Measurements from ENCODE around the gene PTPN9. TPM values are rescaled to one million over a fixed set of nuclear protein-coding genes. Genes with fewer than 3 reads are reported as not detected.
"Not testable (repeated sequence)": the region's sequence is repeated elsewhere in the genome, so short reads cannot be mapped to it uniquely, and the experiment has no call there.

The PTPN9 gene
- total and polyA plus RNA-seq, 2 donors (not counting 1 experiment from before 2014, with no cell fraction given), result 11.8 to 15.5 TPM

DNA sequence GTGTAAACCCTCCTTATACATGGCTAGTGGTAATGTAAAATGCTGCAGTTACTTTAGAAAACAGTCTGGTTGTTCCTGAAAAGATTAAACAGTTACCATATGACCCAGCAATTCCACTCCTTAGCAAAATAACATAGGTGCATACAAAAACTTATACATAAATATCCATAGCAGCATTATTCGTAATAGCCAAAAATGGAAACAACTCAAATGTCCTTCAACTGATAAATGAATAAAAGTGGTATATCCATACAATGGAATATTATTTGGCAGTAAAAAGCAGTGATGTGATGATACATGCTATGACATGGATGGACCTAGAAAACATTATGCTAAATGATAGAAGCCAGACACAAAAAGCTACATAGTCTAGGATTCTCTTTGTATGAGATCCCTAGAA lies 96.0 kb downstream of the PTPN9 start:
- H3K79me2 ChIP-seq (ENCODE audit: control insufficient read depth, insufficient read depth, low read length), result no peaks in the 10 kb centered on the region
- Mint-ChIP-seq H3K4me3 (no peak overlapping the region), H3K9me3 (ENCODE audit: insufficient read depth) (no peaks in the 10 kb centered on the region), H3K4me1 (no peaks in the 10 kb centered on the region), H3K27me3 (no peaks in the 10 kb centered on the region), H3K27ac (no peak overlapping the region)
- peaks cover 4 to 13% of the 10 kb centered on the region in 2 experiments for H3K36me3 ChIP-seq (replicated peaks in 1 of 2; ENCODE audit: control extremely low read depth in 1 of 2, control insufficient read depth in 1 of 2, extremely low read depth in 1 of 2, insufficient read depth in 2 of 2, low read length in 1 of 2)
- intact Hi-C loops (cut with micrococcal nuclease), result no loop called here
- no peak for DNase-seq
- no peaks in the 10 kb centered on the region for H4K20me1 ChIP-seq (ENCODE audit: control insufficient read depth, insufficient read depth, low read length, poor library complexity, severe bottlenecking)
- H3K27ac ChIP-seq (ENCODE audit: low read length in 2 of 2), result no peak overlapping the region
- CTCF ChIA-PET, result interaction anchor here (0.6 kb wide), 1 partner anchor 87 kb away, joined by 3 read pairs; no protein-coding TSS in a partner anchor
- H2AFZ ChIP-seq (ENCODE audit: insufficient read depth, low read depth, low read length, poor library complexity, severe bottlenecking), result no peak overlapping the region
- no peak overlapping the region for H3K4me3 ChIP-seq (ENCODE audit: control extremely low read depth in 1 of 5, extremely low read depth in 1 of 5, insufficient read depth in 1 of 5, low read depth in 2 of 5, low read length in 4 of 5)
- H3K4me2 ChIP-seq (replicated peaks; ENCODE audit: low read depth, low read length, poor library complexity, severe bottlenecking), result no peak overlapping the region
- TF ChIP-seq, protein P1, sequence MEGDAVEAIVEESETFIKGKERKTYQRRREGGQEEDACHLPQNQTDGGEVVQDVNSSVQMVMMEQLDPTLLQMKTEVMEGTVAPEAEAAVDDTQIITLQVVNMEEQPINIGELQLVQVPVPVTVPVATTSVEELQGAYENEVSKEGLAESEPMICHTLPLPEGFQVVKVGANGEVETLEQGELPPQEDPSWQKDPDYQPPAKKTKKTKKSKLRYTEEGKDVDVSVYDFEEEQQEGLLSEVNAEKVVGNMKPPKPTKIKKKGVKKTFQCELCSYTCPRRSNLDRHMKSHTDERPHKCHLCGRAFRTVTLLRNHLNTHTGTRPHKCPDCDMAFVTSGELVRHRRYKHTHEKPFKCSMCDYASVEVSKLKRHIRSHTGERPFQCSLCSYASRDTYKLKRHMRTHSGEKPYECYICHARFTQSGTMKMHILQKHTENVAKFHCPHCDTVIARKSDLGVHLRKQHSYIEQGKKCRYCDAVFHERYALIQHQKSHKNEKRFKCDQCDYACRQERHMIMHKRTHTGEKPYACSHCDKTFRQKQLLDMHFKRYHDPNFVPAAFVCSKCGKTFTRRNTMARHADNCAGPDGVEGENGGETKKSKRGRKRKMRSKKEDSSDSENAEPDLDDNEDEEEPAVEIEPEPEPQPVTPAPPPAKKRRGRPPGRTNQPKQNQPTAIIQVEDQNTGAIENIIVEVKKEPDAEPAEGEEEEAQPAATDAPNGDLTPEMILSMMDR (IDR thresholded peaks at IDR 0.05), result no peak
- TF ChIP-seq EZH2 (IDR thresholded peaks at IDR 0.05; ENCODE audit: borderline replicate concordance, insufficient read depth, low read depth, low read length, poor library complexity, severe bottlenecking), result no peak
- H3K27me3 ChIP-seq (replicated peaks in 1 of 4; ENCODE audit: control extremely low read depth in 1 of 4, control insufficient read depth in 3 of 4, insufficient read depth in 4 of 4, low read length in 3 of 4), result no peaks in the 10 kb centered on the region
- WGBS (ENCODE audit: insufficient coverage), result no CpG with 5 or more reads among the region's 1 CpG
- POLR2A ChIA-PET, result no interaction called here
- H3K9ac ChIP-seq (ENCODE audit: low read length), result no peak overlapping the region
- ATAC-seq (ENCODE audit: low read depth), result no peak
- no peaks in the 10 kb centered on the region for H3K9me3 ChIP-seq (ENCODE audit: control extremely low read depth in 1 of 3, control insufficient read depth in 2 of 3, insufficient read depth in 1 of 3, low read length in 2 of 3)
- no peaks in the 10 kb centered on the region for H3K4me1 ChIP-seq (ENCODE audit: control insufficient read depth in 2 of 2, insufficient read depth in 2 of 2, low read length in 2 of 2)

DNA sequence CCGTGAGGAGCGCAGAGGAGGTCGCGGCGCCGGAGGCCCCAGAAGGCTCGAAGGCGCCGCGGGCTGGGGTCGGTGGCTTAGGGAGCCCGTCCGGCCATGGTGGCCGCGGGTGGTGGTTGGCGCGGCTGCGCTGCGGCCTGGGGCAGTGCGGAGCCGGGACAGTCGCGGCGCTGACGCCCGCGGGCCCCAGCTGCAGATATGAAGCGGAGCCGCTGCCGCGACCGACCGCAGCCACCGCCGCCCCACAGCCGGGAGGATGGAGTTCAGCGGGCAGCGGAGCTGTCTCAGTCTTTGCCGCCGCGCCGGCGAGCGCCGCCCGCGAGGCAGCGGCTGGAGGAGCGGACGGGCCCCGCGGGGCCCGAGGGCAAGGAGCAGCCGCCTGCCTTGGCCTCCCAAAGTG lies 98.7 kb downstream of the PTPN9 start:
- H3K4me3 ChIP-seq (ENCODE audit: control extremely low read depth in 1 of 5, extremely low read depth in 1 of 5, insufficient read depth in 1 of 5, low read depth in 2 of 5, low read length in 4 of 5); H3K27me3 ChIP-seq (replicated peaks in 1 of 4; ENCODE audit: control extremely low read depth in 1 of 4, control insufficient read depth in 3 of 4, insufficient read depth in 4 of 4, low read length in 3 of 4); H3K79me2 ChIP-seq (ENCODE audit: control insufficient read depth, insufficient read depth, low read length); H3K9me3 ChIP-seq (ENCODE audit: control extremely low read depth in 1 of 3, control insufficient read depth in 2 of 3, insufficient read depth in 1 of 3, low read length in 2 of 3); H3K27me3 Mint-ChIP-seq; H3K4me1 ChIP-seq (ENCODE audit: control insufficient read depth in 2 of 2, insufficient read depth in 2 of 2, low read length in 2 of 2); H3K4me2 ChIP-seq (replicated peaks; ENCODE audit: low read depth, low read length, poor library complexity, severe bottlenecking); ATAC-seq (ENCODE audit: low read depth); H3K9ac ChIP-seq (ENCODE audit: low read length); H3K4me3 Mint-ChIP-seq; DNase-seq; CTCF ChIA-PET; H3K9me3 Mint-ChIP-seq (ENCODE audit: insufficient read depth); H2AFZ ChIP-seq (ENCODE audit: insufficient read depth, low read depth, low read length, poor library complexity, severe bottlenecking); H3K27ac ChIP-seq (ENCODE audit: low read length in 2 of 2); H4K20me1 ChIP-seq (ENCODE audit: control insufficient read depth, insufficient read depth, low read length, poor library complexity, severe bottlenecking); H3K27ac Mint-ChIP-seq; intact Hi-C loops (cut with micrococcal nuclease); POLR2A ChIA-PET; H3K4me1 Mint-ChIP-seq: not testable (repeated sequence)
- H3K36me3 ChIP-seq (replicated peaks in 1 of 2; ENCODE audit: control extremely low read depth in 1 of 2, control insufficient read depth in 1 of 2, extremely low read depth in 1 of 2, insufficient read depth in 2 of 2, low read length in 1 of 2), result peaks cover 4 to 15% of the 10 kb centered on the region in 2 experiments
- WGBS (ENCODE audit: insufficient coverage), result 97% methylated on average over 25 of the region's 54 CpGs

Measured in B cell (primary cell).